ENCODE measurements around the gene INPP4A.

Gene INPP4A

GRCh38 chr2:98578231-98578630 lies 133.6 kb downstream of the INPP4A start:
- H3K4me3 ChIP-seq (ENCODE audit: severe bottlenecking): no peak overlapping the region
- no peak overlapping the region for H3K27ac ChIP-seq (ENCODE audit: poor library complexity, severe bottlenecking)
- no peaks in the 10 kb centered on the region for H3K4me1 ChIP-seq (ENCODE audit: insufficient read depth, poor library complexity, severe bottlenecking)
- TF ChIP-seq CTCF (IDR thresholded peaks at IDR 0.05; ENCODE audit: poor library complexity, severe bottlenecking): no peak
- DNase-seq (ENCODE audit: low spot score): no peak
- peaks cover 3% of the 10 kb centered on the region; the same call in 1 of the 2 replicates for H3K36me3 ChIP-seq (ENCODE audit: low read depth)
- no peaks in the 10 kb centered on the region for H3K27me3 ChIP-seq (ENCODE audit: insufficient read depth, poor library complexity, severe bottlenecking)
- no peaks in the 10 kb centered on the region for H3K9me3 ChIP-seq (ENCODE audit: severe bottlenecking)
- no peak for ATAC-seq (ENCODE audit: low read depth)

DNA sequence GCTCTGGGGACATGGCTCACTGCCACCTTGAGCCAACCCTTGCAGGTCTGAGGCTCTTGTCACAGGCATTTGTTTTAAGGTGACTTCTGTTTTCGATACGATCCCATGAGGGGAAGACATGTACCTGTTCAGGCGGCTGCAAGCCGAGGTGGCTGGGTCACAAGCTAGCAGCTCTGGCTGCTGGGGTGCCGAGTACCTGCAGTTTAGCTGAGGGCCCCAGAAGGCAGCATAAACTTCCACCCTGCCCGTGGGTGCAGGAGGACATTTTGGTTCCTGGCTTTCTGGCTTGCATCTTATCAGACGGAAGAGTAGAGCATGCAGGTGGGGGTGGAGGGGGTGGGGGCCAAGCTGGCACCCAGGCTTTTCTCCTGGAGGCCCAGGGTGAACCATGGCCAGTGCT lies 135.3 kb downstream of the INPP4A start:
- Histone ChIP-seq H3K4me3 (ENCODE audit: severe bottlenecking) (no peak overlapping the region), H3K27ac (ENCODE audit: poor library complexity, severe bottlenecking) (no peak overlapping the region), H3K36me3 (ENCODE audit: low read depth) (peaks cover 3% of the 10 kb centered on the region; the same call in 1 of the 2 replicates), H3K27me3 (ENCODE audit: insufficient read depth, poor library complexity, severe bottlenecking) (no peaks in the 10 kb centered on the region), H3K9me3 (ENCODE audit: severe bottlenecking) (no peaks in the 10 kb centered on the region), H3K4me1 (ENCODE audit: insufficient read depth, poor library complexity, severe bottlenecking) (no peaks in the 10 kb centered on the region)
- ATAC-seq (ENCODE audit: low read depth) (no peak), DNase-seq (ENCODE audit: low spot score) (no peak)
- TF ChIP-seq CTCF (IDR thresholded peaks at IDR 0.05; ENCODE audit: poor library complexity, severe bottlenecking): no peak

DNA sequence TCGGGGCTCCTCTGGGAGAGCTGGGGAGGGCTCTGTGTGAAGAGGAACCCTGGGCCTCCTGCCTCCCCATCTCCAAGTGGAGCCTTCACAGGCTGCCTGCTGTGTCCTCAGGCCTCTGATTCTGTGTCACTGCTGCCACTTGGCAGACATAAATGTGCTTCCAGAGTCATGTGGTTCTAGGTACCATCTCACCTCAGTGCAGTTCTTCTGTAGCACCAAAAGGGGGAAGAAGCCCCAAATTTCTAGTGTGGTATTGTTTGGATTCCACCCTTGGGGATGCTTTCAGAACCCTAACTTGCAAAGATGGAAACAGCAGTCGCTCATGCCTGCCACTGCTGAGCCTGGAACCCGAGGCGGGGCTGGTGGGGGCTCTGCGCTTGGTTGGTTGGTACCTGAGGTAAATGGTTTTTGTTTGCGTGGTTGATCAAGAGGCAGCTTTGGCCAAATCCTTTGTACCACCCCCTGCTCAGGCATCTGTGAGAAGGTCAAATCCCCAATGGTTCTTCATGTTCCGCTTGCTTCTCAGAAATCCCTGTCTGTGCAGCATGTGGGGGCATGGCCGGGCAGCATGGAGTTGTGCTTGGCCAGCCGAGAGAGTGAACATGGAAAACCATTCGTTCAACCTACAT lies 136.1 kb downstream of the INPP4A start:
- ATAC-seq (ENCODE audit: low read depth) (no peak), DNase-seq (ENCODE audit: low spot score) (no peak)
- no peak overlapping the region for H3K4me3 ChIP-seq (ENCODE audit: severe bottlenecking)
- H3K4me1 ChIP-seq (ENCODE audit: insufficient read depth, poor library complexity, severe bottlenecking): no peaks in the 10 kb centered on the region
- no peak overlapping the region for H3K27ac ChIP-seq (ENCODE audit: poor library complexity, severe bottlenecking)
- no peaks in the 10 kb centered on the region for H3K9me3 ChIP-seq (ENCODE audit: severe bottlenecking)
- H3K27me3 ChIP-seq (ENCODE audit: insufficient read depth, poor library complexity, severe bottlenecking): no peaks in the 10 kb centered on the region
- peaks cover 3% of the 10 kb centered on the region; the same call in 1 of the 2 replicates for H3K36me3 ChIP-seq (ENCODE audit: low read depth)
- no peak for TF ChIP-seq CTCF (IDR thresholded peaks at IDR 0.05; ENCODE audit: poor library complexity, severe bottlenecking)

- peaks cover 3% of the 10 kb centered on the region for H3K36me3 ChIP-seq (ENCODE audit: low read depth)
- TF ChIP-seq CTCF (IDR thresholded peaks at IDR 0.05; ENCODE audit: poor library complexity, severe bottlenecking): no peak
- H3K27ac ChIP-seq (ENCODE audit: poor library complexity, severe bottlenecking): no peak overlapping the region
- no peak for DNase-seq (ENCODE audit: low spot score)
- H3K4me1 ChIP-seq (ENCODE audit: insufficient read depth, poor library complexity, severe bottlenecking): no peaks in the 10 kb centered on the region
- H3K27me3 ChIP-seq (ENCODE audit: insufficient read depth, poor library complexity, severe bottlenecking): no peaks in the 10 kb centered on the region
- ATAC-seq (ENCODE audit: low read depth): no peak
- no peaks in the 10 kb centered on the region for H3K9me3 ChIP-seq (ENCODE audit: severe bottlenecking)
- no peak overlapping the region for H3K4me3 ChIP-seq (ENCODE audit: severe bottlenecking)
Measured at GRCh38 chr2:98582523-98582922, 137.9 kb downstream of the INPP4A start.

DNA sequence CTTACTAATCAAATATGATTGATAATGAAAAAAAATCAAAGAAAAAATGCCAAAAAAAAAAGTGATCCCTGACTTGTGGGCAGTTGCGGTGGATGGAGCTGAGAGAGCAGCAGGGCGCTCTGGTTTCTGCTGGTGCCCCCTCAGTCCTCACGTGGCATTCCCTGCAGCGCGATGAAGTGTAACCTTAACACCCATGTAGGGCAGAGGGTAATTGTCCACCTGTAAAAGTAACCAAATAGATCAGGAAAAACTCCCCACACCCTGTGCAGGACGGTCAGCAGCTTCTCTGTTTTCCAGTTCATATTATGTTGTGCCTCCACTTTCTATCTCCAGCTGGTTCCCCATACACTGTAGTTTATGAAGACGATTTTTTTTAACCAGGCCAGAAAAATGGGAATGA lies 138.6 kb downstream of the INPP4A start:
- DNase-seq (ENCODE audit: low spot score) (no peak), ATAC-seq (ENCODE audit: low read depth) (no peak)
- no peaks in the 10 kb centered on the region for H3K9me3 ChIP-seq (ENCODE audit: severe bottlenecking)
- H3K27ac ChIP-seq (ENCODE audit: poor library complexity, severe bottlenecking): no peak overlapping the region
- H3K36me3 ChIP-seq (ENCODE audit: low read depth): peaks cover 3% of the 10 kb centered on the region
- H3K4me1 ChIP-seq (ENCODE audit: insufficient read depth, poor library complexity, severe bottlenecking): no peaks in the 10 kb centered on the region
- H3K27me3 ChIP-seq (ENCODE audit: insufficient read depth, poor library complexity, severe bottlenecking): no peaks in the 10 kb centered on the region
- TF ChIP-seq CTCF (IDR thresholded peaks at IDR 0.05; ENCODE audit: poor library complexity, severe bottlenecking): no peak
- H3K4me3 ChIP-seq (ENCODE audit: severe bottlenecking): no peak overlapping the region

Data from RWPE2 (cell line).